ENCODE measurements around the gene ZFP69.

Gene ZFP69

GRCh38 chr1:40508375-40509341 lies 31.6 kb downstream of the ZFP69 start, which contains the start of gene EXO5:
TSS of gene EXO5 (plus strand) at chr1:40508767. CDS start at chr1:40514545, 5,778 bp downstream.
- DNase-seq, result peak; percentile 81

GRCh38 chr1:40519517-40519916 lies 42.4 kb downstream of the ZFP69 start:
- DNase-seq, result no peak

DNA sequence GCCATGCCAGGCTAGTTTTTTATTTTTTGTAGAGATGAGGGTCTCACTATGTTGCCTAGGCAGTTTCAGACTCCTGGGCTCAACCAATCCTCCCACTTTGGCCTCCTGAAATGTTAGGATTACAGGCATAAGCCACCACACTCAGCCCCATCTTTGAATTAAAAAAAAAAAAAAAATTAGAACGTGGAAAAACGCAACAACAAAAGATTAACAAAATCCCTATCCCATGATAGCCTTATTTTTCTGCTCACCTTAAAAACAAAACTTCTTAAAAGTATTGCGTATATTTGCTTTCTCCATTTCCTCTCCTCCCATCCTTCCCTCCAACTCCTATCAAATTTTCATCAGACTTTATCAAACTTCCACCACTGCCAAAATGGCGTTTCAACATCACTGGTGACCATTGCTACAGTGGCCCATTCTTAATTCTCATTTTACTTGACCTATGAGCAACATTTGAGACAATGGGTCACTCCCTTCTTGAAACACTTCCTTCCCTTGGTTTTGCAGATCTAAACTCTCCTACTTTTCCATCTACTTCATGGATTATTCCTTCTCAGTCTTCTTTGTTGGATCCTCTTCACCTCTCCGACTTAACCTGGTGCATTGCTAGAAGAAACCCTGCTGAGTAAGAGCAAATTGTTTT lies 53.8 kb downstream of the ZFP69 start:
- no peak for DNase-seq

GRCh38 chr1:40531381-40532061 lies 54.4 kb downstream of the ZFP69 start, which contains the start of gene ZNF684:
TSS of gene ZNF684 (plus strand) at chr1:40531637. CDS start at chr1:40533167, 1,530 bp downstream.
- peak; percentile 95 for DNase-seq

GRCh38 chr1:40532062-40532389 lies 54.9 kb downstream of the ZFP69 start:
- no peak for DNase-seq

DNA sequence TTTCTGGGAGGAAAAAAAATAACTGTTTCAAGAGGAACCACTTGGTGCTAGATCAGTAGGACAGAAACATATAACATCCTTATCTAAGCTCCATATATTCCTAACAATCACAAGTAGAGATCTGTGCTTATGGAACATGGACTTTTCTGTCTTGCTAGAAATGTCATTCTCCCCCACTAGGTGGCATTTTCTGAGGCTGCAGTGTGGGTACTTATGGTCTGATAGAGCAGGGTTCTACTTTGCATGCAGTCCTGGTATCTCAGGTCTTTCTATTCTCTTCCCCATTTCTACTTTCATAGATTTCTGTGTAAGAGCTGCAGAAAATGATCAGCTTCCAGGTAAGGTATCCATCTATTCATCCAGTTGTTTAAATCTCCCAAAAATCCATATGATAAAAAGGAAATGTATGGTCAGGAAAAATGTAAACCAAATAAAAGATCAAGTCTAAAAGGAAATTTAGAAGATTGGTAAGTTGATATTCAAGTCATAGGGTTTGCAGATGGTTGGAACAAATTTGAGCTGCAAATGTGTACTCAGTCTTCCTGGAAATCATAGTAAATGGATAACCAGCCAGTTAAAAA lies 55.8 kb downstream of the ZFP69 start:
- DNase-seq, result peak; percentile 52

- DNase-seq, result no peak
Measured at GRCh38 chr1:40534589-40534988, 57.5 kb downstream of the ZFP69 start.

DNA sequence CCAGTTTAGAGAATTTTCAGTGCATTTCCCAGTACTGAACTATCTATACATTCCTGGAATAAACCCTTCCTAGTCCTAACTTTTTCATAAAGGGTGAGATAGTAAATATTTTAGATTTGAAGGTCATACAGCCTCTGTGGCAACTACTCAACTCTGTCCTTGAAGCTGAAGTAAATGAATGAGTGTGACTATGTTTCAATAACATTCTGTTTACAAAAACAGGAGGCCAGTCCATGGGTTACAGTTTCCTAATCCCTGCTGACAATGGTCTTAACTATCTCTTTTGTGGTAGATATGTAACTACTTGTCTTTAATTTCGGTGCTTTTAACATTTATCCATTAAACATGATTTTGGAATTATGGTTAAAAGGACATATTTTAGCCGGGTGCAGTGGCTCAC lies 58.6 kb downstream of the ZFP69 start:
- no peak for DNase-seq

DNA sequence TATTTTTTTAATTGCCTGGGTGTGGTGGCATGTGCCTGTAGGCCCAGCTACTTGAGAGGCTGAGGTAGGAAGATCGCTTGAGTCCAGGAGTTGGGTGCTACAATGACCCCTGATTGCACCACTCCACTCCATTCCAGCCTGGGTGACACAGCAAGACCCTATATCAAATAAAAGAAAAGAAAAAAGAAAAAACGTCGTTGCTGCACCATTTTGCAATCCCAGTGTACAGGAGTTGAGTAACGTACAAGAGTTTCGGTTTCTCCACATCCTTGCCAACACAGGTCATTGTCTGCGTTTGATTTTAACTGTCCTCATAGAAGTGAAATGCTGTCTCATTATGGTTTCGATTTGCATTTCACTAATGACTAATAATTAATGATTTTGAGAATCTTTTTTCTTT lies 62.2 kb downstream of the ZFP69 start:
- no peak for DNase-seq
